Measurements from ENCODE around the gene C5orf22.

- TF ChIP-seq CTCF (IDR thresholded peaks at IDR 0.05): no peak
- TF ChIP-seq EZH2 (IDR thresholded peaks at IDR 0.05; ENCODE audit: borderline replicate concordance, insufficient read depth, low read depth, low read length, poor library complexity, severe bottlenecking): no peak
Measured at GRCh38 chr5:31534527-31535046, 2.5 kb downstream of the C5orf22 start.
